SU-DHL-6 (cell line): ENCODE results near the gene RRAD.

Experiments used
- EZH2phosphoT487 ChIP-seq: fragments of 200-600 bp; sonication (generic), shearing (Covaris generic); conservative IDR thresholded peaks from 2 replicates; pipeline ENCODE4 v1.6.1; 2018; ENCODE audit warnings: mild to moderate bottlenecking, antibody characterized with exemption, low read length, moderate library complexity, mixed read lengths
- TF ChIP-seq, protein P1 (sequence below): fragments of 200-600 bp; sonication (generic); IDR thresholded peaks from one replicate; pipeline ENCODE4 v1.5.1; 2017; ENCODE audit warnings: antibody characterized with exemption, mild to moderate bottlenecking, low read length, moderate library complexity; ENCODE audit not compliant: insufficient read depth, poor library complexity, severe bottlenecking

DNA sequence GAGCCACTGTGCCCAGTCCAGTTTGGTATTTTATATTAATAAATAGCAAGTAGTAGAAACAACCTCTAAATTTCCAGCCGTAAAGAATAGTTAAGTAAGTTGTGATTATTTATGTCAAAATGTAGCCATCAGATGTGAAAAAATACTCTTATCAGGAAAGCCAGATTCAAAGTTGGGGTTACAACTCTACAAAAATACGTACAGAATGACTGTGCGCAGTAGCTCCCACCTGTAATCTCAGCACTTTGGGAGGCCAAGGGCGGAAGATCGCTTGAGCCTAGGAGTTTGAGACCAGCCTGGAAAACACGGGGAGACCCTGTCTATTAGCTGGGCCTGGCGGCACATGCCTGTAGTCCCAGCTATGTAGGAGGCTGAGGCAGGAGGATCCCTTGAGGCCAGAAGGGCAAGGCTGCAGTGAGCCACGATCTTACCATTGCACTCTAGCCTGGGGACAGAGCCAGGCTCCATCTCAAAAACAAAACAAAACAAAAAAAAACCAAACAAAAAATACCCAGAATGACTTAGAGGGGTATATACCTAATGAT, 43.3 kb downstream of the RRAD start:
- TF ChIP-seq, protein P1, sequence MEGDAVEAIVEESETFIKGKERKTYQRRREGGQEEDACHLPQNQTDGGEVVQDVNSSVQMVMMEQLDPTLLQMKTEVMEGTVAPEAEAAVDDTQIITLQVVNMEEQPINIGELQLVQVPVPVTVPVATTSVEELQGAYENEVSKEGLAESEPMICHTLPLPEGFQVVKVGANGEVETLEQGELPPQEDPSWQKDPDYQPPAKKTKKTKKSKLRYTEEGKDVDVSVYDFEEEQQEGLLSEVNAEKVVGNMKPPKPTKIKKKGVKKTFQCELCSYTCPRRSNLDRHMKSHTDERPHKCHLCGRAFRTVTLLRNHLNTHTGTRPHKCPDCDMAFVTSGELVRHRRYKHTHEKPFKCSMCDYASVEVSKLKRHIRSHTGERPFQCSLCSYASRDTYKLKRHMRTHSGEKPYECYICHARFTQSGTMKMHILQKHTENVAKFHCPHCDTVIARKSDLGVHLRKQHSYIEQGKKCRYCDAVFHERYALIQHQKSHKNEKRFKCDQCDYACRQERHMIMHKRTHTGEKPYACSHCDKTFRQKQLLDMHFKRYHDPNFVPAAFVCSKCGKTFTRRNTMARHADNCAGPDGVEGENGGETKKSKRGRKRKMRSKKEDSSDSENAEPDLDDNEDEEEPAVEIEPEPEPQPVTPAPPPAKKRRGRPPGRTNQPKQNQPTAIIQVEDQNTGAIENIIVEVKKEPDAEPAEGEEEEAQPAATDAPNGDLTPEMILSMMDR: no peak
- no peak for TF ChIP-seq EZH2phosphoT487
